GM12878 (cell line): ENCODE measurements around the gene INTS6. TPM values are rescaled to one million over a fixed set of nuclear protein-coding genes. Genes with fewer than 3 reads are reported as not detected.

Experiments
- BCL3 ChIP-seq: IDR thresholded peaks from 2 replicates; pipeline ENCODE4 v1.6.1; 2011; ENCODE audit warnings: borderline replicate concordance, low read depth, mild to moderate bottlenecking, moderate library complexity, low read length; ENCODE audit not compliant: insufficient read depth, poor library complexity, severe bottlenecking
- BCLAF1 ChIP-seq: fragments of 450-650 bp; IDR thresholded peaks from 2 replicates; pipeline ENCODE4 v1.6.1; 2017; ENCODE audit warnings: antibody characterized with exemption, mild to moderate bottlenecking, moderate library complexity
- CTCF ChIP-seq, 3 experiments: IDR thresholded peaks in 2 of 3; conservative IDR thresholded peaks in 1 of 3; 2 replicates each; pipeline ENCODE4 v1.5.1; 2011; ENCODE audit warnings: low read depth in 3 of 3, low read length in 3 of 3, mild to moderate bottlenecking in 3 of 3, control low read depth in 2 of 3, moderate library complexity in 2 of 3, inconsistent platforms in 1 of 3, mixed read lengths in 1 of 3; ENCODE audit not compliant: control insufficient read depth in 2 of 3, insufficient read depth in 1 of 3; ENCODE audit errors: extremely low read depth in 1 of 3
- KLF5 ChIP-seq: fragments of 450-650 bp; IDR thresholded peaks from 2 replicates; pipeline ENCODE4 v1.6.1; 2014; ENCODE audit warnings: mild to moderate bottlenecking; ENCODE audit not compliant: partially characterized antibody
- LARP7 ChIP-seq: fragments of 450-650 bp; IDR thresholded peaks from 2 replicates; pipeline ENCODE4 v1.6.1; 2017; ENCODE audit warnings: mild to moderate bottlenecking
- NR2C1 ChIP-seq: fragments of 450-650 bp; IDR thresholded peaks from 2 replicates; pipeline ENCODE4 v1.6.1; 2017; ENCODE audit warnings: antibody characterized with exemption, mild to moderate bottlenecking, moderate library complexity
- NRF1 ChIP-seq: conservative IDR thresholded peaks from 2 replicates; pipeline ENCODE4 v1.6.1; 2011; ENCODE audit warnings: mild to moderate bottlenecking, low read depth, low read length, improper control_type of control experiment
- TBL1XR1 ChIP-seq: IDR thresholded peaks from 2 replicates; pipeline ENCODE4 v1.6.1; 2012; ENCODE audit warnings: low read depth, low read length, improper control_type of control experiment
- polyA plus RNA-seq, 11 experiments: library from polyadenylated mRNA; depleted of rRNA in 4 of 11; unstranded in 6 of 11; stranded (reverse) in 5 of 11; fragments of >200 nt; fragmentation: Nextera tagmentation in 4 of 11; fragmentation: Illumina TruSeq in 1 of 11; extraction: Ambion mirVana in 4 of 11; extraction: Trizol in 1 of 11; gene quantifications; 1 replicate in 1 of 11; 2 replicates in 10 of 11; pipeline versions ENCODE4 v1.2.1 to v1.2.3, GENCODE V29; 2011 to 2016; ENCODE audit warnings: inconsistent platforms in 2 of 11, missing spikeins in 2 of 11, low read depth in 1 of 11
- total RNA-seq, 4 experiments: library from RNA; depleted of rRNA in 3 of 4; stranded (reverse); fragments of >200 nt in 3 of 4; fragmentation: Illumina TruSeq in 1 of 4; extraction: Trizol in 1 of 4; gene quantifications; 2 replicates each; pipeline versions ENCODE4 v1.2.1 to v1.2.3, GENCODE V29; 2013 to 2021

Gene INTS6
- total and polyA plus RNA-seq, 10 of the 15 experiments (the other 5 are each of a cell fraction or from before 2014, with no cell fraction given), result 7.2 to 57.7 (median 30.9) TPM

GRCh38 chr13:51342706-51343105 lies 110.1 kb downstream of the INTS6 start (continued):
- TF ChIP-seq BCL3 (no peak), LARP7 (no peak), NRF1 (no peak), BCLAF1 (no peak), NR2C1 (no peak), TBL1XR1 (no peak), CTCF (IDR thresholded peaks at IDR 0.05 in 2 of 3, conservative IDR thresholded peaks at IDR 0.05 in 1 of 3; ENCODE audit: control insufficient read depth in 2 of 3, extremely low read depth in 1 of 3, insufficient read depth in 1 of 3, low read depth in 3 of 3, low read length in 3 of 3) (no peak), KLF5 (no peak)
